Upper lobe of left lung (tissue), 6 donors: Measurements from ENCODE around the gene CPNE8. TPM values are rescaled to one million over a fixed set of nuclear protein-coding genes. Genes with fewer than 3 reads are reported as not detected.

ENCODE experiments used
- ATAC-seq, 2 donors: fragments of 200-7000 bp; cut with Tn5 transposase; one replicate each; pipeline ENCODE4 v1.9.1; 2022; ENCODE audit warnings: mild to moderate bottlenecking in 2 of 2, moderate library complexity in 2 of 2; ENCODE audit not compliant: low FRiP score in 2 of 2
- DNase-seq, 2 donors: peaks; one replicate each; pipeline ENCODE4 v3.0.0-alpha.2; 2019 to 2020
- H3K27ac ChIP-seq, 4 donors: fragments of 200-600 bp; sonication (generic); one replicate each; pipeline ENCODE4 v1.5.1; 2016 to 2019
- H3K27me3 ChIP-seq, 4 donors: fragments of 200-600 bp; sonication (generic); one replicate each; pipeline ENCODE4 v1.5.1; 2017 to 2019
- H3K36me3 ChIP-seq, 4 donors: fragments of 200-600 bp; sonication (generic); one replicate each; pipeline ENCODE4 v1.5.1; 2016 to 2019
- H3K4me1 ChIP-seq, 4 donors: fragments of 200-600 bp; sonication (generic); one replicate each; pipeline ENCODE4 v1.5.1; 2018 to 2019
- H3K4me3 ChIP-seq, 4 donors: fragments of 200-600 bp; sonication (generic); one replicate each; pipeline ENCODE4 v1.5.1; 2017 to 2019; ENCODE audit warnings: mild to moderate bottlenecking in 2 of 4, moderate library complexity in 1 of 4
- H3K9me3 ChIP-seq, 4 donors: fragments of 200-600 bp; sonication (generic); one replicate each; pipeline ENCODE4 v1.5.1; 2018 to 2019
- EP300 ChIP-seq, 4 donors: sonication (generic); formaldehyde crosslinking; IDR thresholded peaks; one replicate each; pipeline ENCODE4 v1.5.1; 2017; ENCODE audit warnings: antibody characterized with exemption in 4 of 4, control low read depth in 2 of 4
- POLR2A ChIP-seq, 4 donors: fragments of 450-650 bp; IDR thresholded peaks; one replicate each; pipeline ENCODE4 v1.5.1; 2016 to 2017; ENCODE audit warnings: antibody characterized with exemption in 4 of 4, mild to moderate bottlenecking in 2 of 4
- POLR2AphosphoS5 ChIP-seq, 2 donors: sonication (generic); formaldehyde crosslinking; IDR thresholded peaks; one replicate each; pipeline ENCODE4 v1.5.1; 2017; ENCODE audit warnings: antibody characterized with exemption in 2 of 2
- WGBS, 2 donors: methylation state at CpG; one replicate each; pipeline ENCODE4 v1.1.5; 2017 to 2018; 5-methylcytosine and 5-hydroxymethylcytosine counted together
- total RNA-seq, 6 donors: library from RNA; depleted of rRNA in 4 of 6; stranded (reverse); fragments of >200 nt in 4 of 6; gene quantifications; one replicate each; pipeline versions ENCODE4 v1.1.0 to v1.2.1, GENCODE V29; 2016 to 2021
- TF ChIP-seq, protein P1 (sequence below), 6 experiments: fragments of 450-650 bp in 4 of 6; fragments of 200-600 bp in 2 of 6; sonication (generic) in 2 of 6; IDR thresholded peaks; one replicate each; pipeline ENCODE4 v1.5.1; 2016 to 2019; ENCODE audit warnings: antibody characterized with exemption in 6 of 6
- donor health status: DM: no; HTN: no; CAD: no; lungs with moderate emphysema.
- donor health status: DM: no; HTN: yes; CAD: no; lungs with severe emphysema.

CPNE8 gene
- total RNA-seq, 6 donors from 2014 or later = 14.3 to 38.8 (median 20.2) TPM

DNA sequence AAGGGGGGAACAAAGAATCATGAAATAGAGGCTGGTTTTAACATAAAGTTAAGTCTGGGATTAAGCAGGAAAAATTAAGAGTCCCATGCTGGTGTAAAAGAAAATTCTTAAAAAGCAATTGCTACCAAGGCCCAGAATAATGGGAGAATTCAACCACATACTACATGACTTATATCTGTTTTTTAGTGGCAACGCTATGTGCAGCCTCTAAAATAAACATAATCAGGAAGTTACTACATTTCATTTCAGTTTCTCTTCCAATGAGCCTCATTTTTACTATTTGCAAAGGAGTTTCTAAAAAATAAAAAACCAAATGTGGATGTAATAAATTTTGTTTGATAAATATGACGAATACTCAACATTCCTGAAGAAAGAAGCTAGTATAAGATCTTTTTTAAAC lies 58.1 kb downstream of the CPNE8 start:
- TF ChIP-seq EP300 (IDR thresholded peaks at IDR 0.05) = no peak
- H3K4me3 ChIP-seq = no peak overlapping the region
- no peak overlapping the region for H3K27ac ChIP-seq
- ATAC-seq (no peak), DNase-seq (no peak)
- peaks cover 0 to 2% (median 0%) of the 10 kb centered on the region in 4 donors for H3K4me1 ChIP-seq
- no peaks in the 10 kb centered on the region for H3K36me3 ChIP-seq
- H3K9me3 ChIP-seq = no peaks in the 10 kb centered on the region
- WGBS, 2 donors = 52 to 62% methylated on average over 2 of the region's 2 CpGs
- H3K27me3 ChIP-seq = no peaks in the 10 kb centered on the region

DNA sequence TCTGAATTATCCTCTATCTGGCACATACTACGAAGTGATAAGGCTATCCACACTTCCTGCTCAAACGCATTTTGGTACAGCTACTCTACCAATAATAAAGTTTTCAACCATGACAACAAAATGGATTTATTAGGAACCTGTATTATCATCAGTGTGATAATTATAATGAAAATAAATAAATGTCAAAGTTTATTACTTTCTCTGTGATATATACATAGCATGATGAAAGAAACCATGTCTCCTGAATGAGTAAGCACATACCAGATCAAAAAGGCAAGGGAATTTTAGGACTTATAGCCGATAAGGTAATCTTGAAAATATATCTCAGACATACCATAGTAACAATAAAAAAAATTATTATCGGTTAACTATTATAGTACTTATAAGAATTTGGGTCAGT lies 61.1 kb downstream of the CPNE8 start:
- DNase-seq (no peak), ATAC-seq (no peak)
- TF ChIP-seq, protein P1, sequence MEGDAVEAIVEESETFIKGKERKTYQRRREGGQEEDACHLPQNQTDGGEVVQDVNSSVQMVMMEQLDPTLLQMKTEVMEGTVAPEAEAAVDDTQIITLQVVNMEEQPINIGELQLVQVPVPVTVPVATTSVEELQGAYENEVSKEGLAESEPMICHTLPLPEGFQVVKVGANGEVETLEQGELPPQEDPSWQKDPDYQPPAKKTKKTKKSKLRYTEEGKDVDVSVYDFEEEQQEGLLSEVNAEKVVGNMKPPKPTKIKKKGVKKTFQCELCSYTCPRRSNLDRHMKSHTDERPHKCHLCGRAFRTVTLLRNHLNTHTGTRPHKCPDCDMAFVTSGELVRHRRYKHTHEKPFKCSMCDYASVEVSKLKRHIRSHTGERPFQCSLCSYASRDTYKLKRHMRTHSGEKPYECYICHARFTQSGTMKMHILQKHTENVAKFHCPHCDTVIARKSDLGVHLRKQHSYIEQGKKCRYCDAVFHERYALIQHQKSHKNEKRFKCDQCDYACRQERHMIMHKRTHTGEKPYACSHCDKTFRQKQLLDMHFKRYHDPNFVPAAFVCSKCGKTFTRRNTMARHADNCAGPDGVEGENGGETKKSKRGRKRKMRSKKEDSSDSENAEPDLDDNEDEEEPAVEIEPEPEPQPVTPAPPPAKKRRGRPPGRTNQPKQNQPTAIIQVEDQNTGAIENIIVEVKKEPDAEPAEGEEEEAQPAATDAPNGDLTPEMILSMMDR (IDR thresholded peaks at IDR 0.05) = no peak
- no peak for TF ChIP-seq POLR2AphosphoS5 (IDR thresholded peaks at IDR 0.05)
- no peaks in the 10 kb centered on the region for H3K36me3 ChIP-seq
- H3K4me3 ChIP-seq = no peak overlapping the region
- peaks cover 0 to 2% (median 0%) of the 10 kb centered on the region in 4 donors for H3K4me1 ChIP-seq
- no peaks in the 10 kb centered on the region for H3K9me3 ChIP-seq
- no peak overlapping the region for H3K27ac ChIP-seq
- WGBS, 2 donors = 84 to 87% methylated on average over 4 of the region's 4 CpGs
- no peaks in the 10 kb centered on the region for H3K27me3 ChIP-seq

- no peak overlapping the region for H3K27ac ChIP-seq
- H3K4me1 ChIP-seq = peaks cover 0 to under 1% (median 0%) of the 10 kb centered on the region in 4 donors
- DNase-seq = no peak
- no peak overlapping the region for H3K4me3 ChIP-seq
- ATAC-seq = no peak
- H3K9me3 ChIP-seq = no peaks in the 10 kb centered on the region
- H3K27me3 ChIP-seq = no peaks in the 10 kb centered on the region
- no peaks in the 10 kb centered on the region for H3K36me3 ChIP-seq
- 91 to 92% methylated on average over 2 of the region's 2 CpGs for WGBS, 2 donors
- TF ChIP-seq POLR2AphosphoS5 (IDR thresholded peaks at IDR 0.05) (no peak), POLR2A (IDR thresholded peaks at IDR 0.05) (no peak), EP300 (IDR thresholded peaks at IDR 0.05) (no peak)
- TF ChIP-seq, protein P1 (IDR thresholded peaks at IDR 0.05) = no peak
Measured at GRCh38 chr12:38838056-38838850, 67.1 kb downstream of the CPNE8 start.

- H3K4me3 ChIP-seq = no peak overlapping the region
- peaks cover 0 to 6% (median 0%) of the 10 kb centered on the region in 4 donors for H3K4me1 ChIP-seq
- TF ChIP-seq POLR2A (IDR thresholded peaks at IDR 0.05) (no peak), POLR2AphosphoS5 (IDR thresholded peaks at IDR 0.05) (no peak), EP300 (IDR thresholded peaks at IDR 0.05) (no peak)
- TF ChIP-seq, protein P1 (IDR thresholded peaks at IDR 0.05) = no peak
- H3K9me3 ChIP-seq = no peaks in the 10 kb centered on the region
- no peak for DNase-seq
- no peak overlapping the region for H3K27ac ChIP-seq
- ATAC-seq = no peak
- no peaks in the 10 kb centered on the region for H3K27me3 ChIP-seq
- H3K36me3 ChIP-seq = no peaks in the 10 kb centered on the region
- WGBS, 2 donors = 93 to 94% methylated on average over 5 of the region's 5 CpGs
Measured at GRCh38 chr12:38831715-38832114, 73.7 kb downstream of the CPNE8 start.

- no peak overlapping the region for H3K27ac ChIP-seq
- H3K4me3 ChIP-seq = no peak overlapping the region
- no peaks in the 10 kb centered on the region for H3K4me1 ChIP-seq
- DNase-seq (no peak), ATAC-seq (no peak)
- no peak for TF ChIP-seq EP300 (IDR thresholded peaks at IDR 0.05)
- TF ChIP-seq, protein P1 (IDR thresholded peaks at IDR 0.05) = no peak
- no peak for TF ChIP-seq POLR2A (IDR thresholded peaks at IDR 0.05)
- no peak for TF ChIP-seq POLR2AphosphoS5 (IDR thresholded peaks at IDR 0.05)
- WGBS, 2 donors = 71 to 75% methylated on average over 4 of the region's 4 CpGs
- H3K27me3 ChIP-seq = no peaks in the 10 kb centered on the region
- H3K9me3 ChIP-seq = no peaks in the 10 kb centered on the region
- no peaks in the 10 kb centered on the region for H3K36me3 ChIP-seq
Measured at GRCh38 chr12:38825006-38825405, 80.4 kb downstream of the CPNE8 start.
